ENCODE data around the gene NGB. TPM values are rescaled to one million over a fixed set of nuclear protein-coding genes. Genes with fewer than 3 reads are reported as not detected.

Gene NGB
- total RNA-seq, 2 donors from 2014 or later = 1.5 TPM; not detected in 1

DNA sequence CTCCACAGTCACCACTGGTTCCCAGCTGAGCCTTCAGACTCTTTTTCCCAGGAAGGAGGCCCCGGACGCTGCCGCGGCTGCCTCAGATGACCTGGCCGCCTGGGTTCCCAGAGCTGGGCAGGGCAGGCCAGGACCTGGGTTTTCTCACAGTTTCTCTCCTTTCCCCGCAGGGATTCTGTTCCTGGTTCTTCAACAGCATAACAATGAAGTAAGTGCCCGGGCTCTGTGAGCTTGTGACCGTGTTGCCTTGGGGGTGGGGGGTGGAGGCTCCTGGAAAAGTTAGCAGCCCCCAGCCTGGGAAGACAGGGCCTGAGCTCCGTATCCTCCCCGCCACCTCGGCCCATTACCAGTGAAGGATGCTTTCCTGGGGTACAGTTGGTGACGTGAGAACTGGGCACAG lies 45.8 kb downstream of the NGB start:
- DNase-seq = no peak
- Histone ChIP-seq H3K27ac (no peak overlapping the region), H3K36me3 (no peaks in the 10 kb centered on the region), H3K9me3 (no peaks in the 10 kb centered on the region), H3K4me1 (no peaks in the 10 kb centered on the region), H3K27me3 (no peaks in the 10 kb centered on the region), H3K4me3 (no peak overlapping the region), H3K9ac (ENCODE audit: low read depth in 2 of 2, low read length in 2 of 2) (no peak overlapping the region)
- intact Hi-C loops (cut with DNase I) = no loop called here
- TF ChIP-seq, protein P1, sequence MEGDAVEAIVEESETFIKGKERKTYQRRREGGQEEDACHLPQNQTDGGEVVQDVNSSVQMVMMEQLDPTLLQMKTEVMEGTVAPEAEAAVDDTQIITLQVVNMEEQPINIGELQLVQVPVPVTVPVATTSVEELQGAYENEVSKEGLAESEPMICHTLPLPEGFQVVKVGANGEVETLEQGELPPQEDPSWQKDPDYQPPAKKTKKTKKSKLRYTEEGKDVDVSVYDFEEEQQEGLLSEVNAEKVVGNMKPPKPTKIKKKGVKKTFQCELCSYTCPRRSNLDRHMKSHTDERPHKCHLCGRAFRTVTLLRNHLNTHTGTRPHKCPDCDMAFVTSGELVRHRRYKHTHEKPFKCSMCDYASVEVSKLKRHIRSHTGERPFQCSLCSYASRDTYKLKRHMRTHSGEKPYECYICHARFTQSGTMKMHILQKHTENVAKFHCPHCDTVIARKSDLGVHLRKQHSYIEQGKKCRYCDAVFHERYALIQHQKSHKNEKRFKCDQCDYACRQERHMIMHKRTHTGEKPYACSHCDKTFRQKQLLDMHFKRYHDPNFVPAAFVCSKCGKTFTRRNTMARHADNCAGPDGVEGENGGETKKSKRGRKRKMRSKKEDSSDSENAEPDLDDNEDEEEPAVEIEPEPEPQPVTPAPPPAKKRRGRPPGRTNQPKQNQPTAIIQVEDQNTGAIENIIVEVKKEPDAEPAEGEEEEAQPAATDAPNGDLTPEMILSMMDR (IDR thresholded peaks at IDR 0.05) = no peak

GRCh38 chr14:77224212-77224611 lies 46.8 kb downstream of the NGB start:
- Histone ChIP-seq H3K4me3 (no peak overlapping the region), H3K36me3 (no peaks in the 10 kb centered on the region), H3K27me3 (no peaks in the 10 kb centered on the region), H3K27ac (no peak overlapping the region), H3K9ac (ENCODE audit: low read depth in 2 of 2, low read length in 2 of 2) (no peak overlapping the region), H3K4me1 (no peaks in the 10 kb centered on the region), H3K9me3 (no peaks in the 10 kb centered on the region)
- intact Hi-C loops (cut with DNase I) = no loop called here
- TF ChIP-seq, protein P1 (IDR thresholded peaks at IDR 0.05) = no peak
- no peak for DNase-seq

- H3K4me3 ChIP-seq = no peak overlapping the region
- DNase-seq = no peak
- H3K27ac ChIP-seq = no peak overlapping the region
- H3K9ac ChIP-seq (ENCODE audit: low read depth in 2 of 2, low read length in 2 of 2) = no peak overlapping the region
- TF ChIP-seq, protein P1 (IDR thresholded peaks at IDR 0.05) = no peak
- no peaks in the 10 kb centered on the region for H3K9me3 ChIP-seq
- H3K36me3 ChIP-seq = no peaks in the 10 kb centered on the region
- intact Hi-C loops (cut with DNase I) = no loop called here
- no peaks in the 10 kb centered on the region for H3K4me1 ChIP-seq
- H3K27me3 ChIP-seq = no peaks in the 10 kb centered on the region
Measured at GRCh38 chr14:77222546-77223225, 48.3 kb downstream of the NGB start.

DNA sequence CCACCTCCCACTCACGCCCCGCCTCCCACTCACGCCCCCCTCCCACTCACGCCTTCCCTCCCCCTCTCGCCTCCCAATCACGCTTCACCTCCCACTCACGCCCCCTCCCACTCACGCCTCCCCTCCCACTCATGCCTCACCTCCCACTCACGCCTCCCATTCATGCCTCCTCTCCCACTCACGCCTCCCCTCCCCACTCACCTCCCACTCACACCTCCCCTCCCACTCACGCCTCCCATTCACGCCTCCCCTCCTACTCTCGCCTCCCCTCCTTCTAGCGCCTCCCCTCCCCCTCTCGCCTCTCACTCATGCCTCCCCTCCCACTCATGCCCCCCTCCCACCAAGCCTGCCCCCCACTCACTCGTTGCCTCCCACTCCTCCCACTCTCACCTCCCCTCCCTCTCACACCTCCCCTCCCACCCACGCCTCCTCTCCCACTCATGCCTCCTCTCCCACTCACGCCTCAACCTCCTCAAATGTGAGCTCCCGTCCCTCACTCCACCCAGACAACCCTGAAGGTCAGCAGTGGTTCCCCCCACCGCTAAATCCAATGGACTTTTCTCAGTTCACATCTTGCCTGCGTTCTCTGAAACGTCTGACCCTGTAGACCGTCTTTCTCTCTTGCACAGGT lies 49.6 kb downstream of the NGB start:
- intact Hi-C loops (cut with DNase I) = no loop called here

GRCh38 chr14:77220246-77221017 lies 50.6 kb downstream of the NGB start:
- intact Hi-C loops (cut with DNase I) = no loop called here
- Histone ChIP-seq H3K27me3 (no peaks in the 10 kb centered on the region), H3K4me3 (no peak overlapping the region), H3K36me3 (no peaks in the 10 kb centered on the region), H3K9me3 (no peaks in the 10 kb centered on the region), H3K27ac (no peak overlapping the region), H3K9ac (ENCODE audit: low read depth in 2 of 2, low read length in 2 of 2) (no peak overlapping the region), H3K4me1 (no peaks in the 10 kb centered on the region)
- TF ChIP-seq, protein P1 (IDR thresholded peaks at IDR 0.05) = no peak
- DNase-seq = no peak

More for the DNA sequence above, 49.6 kb downstream of the NGB start:
- Histone ChIP-seq H3K4me3 (no peak overlapping the region), H3K27me3 (no peaks in the 10 kb centered on the region), H3K4me1 (no peaks in the 10 kb centered on the region), H3K9ac (ENCODE audit: low read depth in 2 of 2, low read length in 2 of 2) (no peak overlapping the region), H3K27ac (no peak overlapping the region), H3K9me3 (no peaks in the 10 kb centered on the region), H3K36me3 (no peaks in the 10 kb centered on the region)
- TF ChIP-seq, protein P1 (IDR thresholded peaks at IDR 0.05) = no peak
- no peak for DNase-seq

All from colonic mucosa (tissue), 4 donors.